Stomach (tissue), 9 donors: ENCODE results near the gene WNT5A. TPM values are rescaled to one million over a fixed set of nuclear protein-coding genes. Genes with fewer than 3 reads are reported as not detected.

ENCODE experiments used
- DNase-seq, 2 donors: peaks; one replicate each; pipeline versions ENCODE4 v3.0.0 to v3.0.0-alpha.2; 2013 to 2019
- H3K27ac ChIP-seq, 5 donors: fragments of 200-600 bp in 4 of 5; sonication (generic) in 4 of 5; one replicate each; pipeline ENCODE4 v1.5.1; 2013 to 2019; ENCODE audit warnings: mild to moderate bottlenecking in 1 of 5, moderate library complexity in 1 of 5
- H3K27me3 ChIP-seq, 3 donors: fragments of 200-600 bp; sonication (generic); one replicate each; pipeline ENCODE4 v1.5.1; 2017 to 2019; ENCODE audit warnings: mixed run types in 1 of 3
- H3K36me3 ChIP-seq, 4 donors: fragments of 200-600 bp; sonication (generic); 1 replicate in 3 of 4; 2 replicates in 1 of 4; pipeline ENCODE4 v1.5.1; 2016 to 2019
- H3K4me1 ChIP-seq, 4 donors: fragments of 200-600 bp; sonication (generic); one replicate each; pipeline ENCODE4 v1.5.1; 2016 to 2019
- H3K4me3 ChIP-seq, 4 donors: fragments of 200-600 bp; sonication (generic) in 3 of 4; one replicate each; pipeline ENCODE4 v1.5.1; 2016 to 2019; ENCODE audit warnings: mild to moderate bottlenecking in 1 of 4
- H3K9me3 ChIP-seq, 4 donors: fragments of 200-600 bp; sonication (generic); one replicate each; pipeline ENCODE4 v1.5.1; 2016 to 2019
- CTCF ChIP-seq, 7 experiments: fragments of 450-650 bp in 4 of 7; fragments of 200-600 bp in 3 of 7; sonication (generic) in 3 of 7; IDR thresholded peaks; one replicate each; pipeline ENCODE4 v1.5.1; 2016 to 2019; ENCODE audit warnings: antibody characterized with exemption in 7 of 7, control low read depth in 2 of 7, mild to moderate bottlenecking in 1 of 7
- EP300 ChIP-seq: sonication (generic); formaldehyde crosslinking; IDR thresholded peaks from one replicate; pipeline ENCODE4 v1.6.1; 2017; ENCODE audit warnings: antibody characterized with exemption
- POLR2A ChIP-seq, 4 donors: fragments of 450-650 bp; IDR thresholded peaks; one replicate each; pipeline ENCODE4 v1.6.1; 2016; ENCODE audit warnings: antibody characterized with exemption in 4 of 4, control low read depth in 2 of 4, mild to moderate bottlenecking in 1 of 4, moderate library complexity in 1 of 4
- POLR2AphosphoS5 ChIP-seq, 3 donors: sonication (generic); formaldehyde crosslinking; IDR thresholded peaks; one replicate each; pipeline ENCODE4 v1.6.1; 2016; ENCODE audit warnings: antibody characterized with exemption in 3 of 3
- WGBS, 5 donors: extraction: QIAGEN DNeasy Blood & Tissue Kit in 3 of 5; methylation state at CpG; one replicate each; pipeline versions ENCODE4 v1.1.5 to v1.1.7; 2013 to 2018; 5-methylcytosine and 5-hydroxymethylcytosine counted together
- intact Hi-C: fragments of 100-400 bp; cut with DNase I; formaldehyde crosslinking; loops from one replicate; pipeline ENCODE4 v1.15.1; 2023; ENCODE audit warnings: low total_unique reads
- polyA plus RNA-seq, 3 donors: library from polyadenylated mRNA; stranded (reverse); fragments of 200-250 nt; gene quantifications; one replicate each; pipeline ENCODE4 v1.2.3, GENCODE V29; 2013
- total RNA-seq, 5 donors: library from RNA; depleted of rRNA; stranded (reverse); fragments of >200 nt; gene quantifications; one replicate each; pipeline versions ENCODE4 v1.1.0 to v1.2.3, GENCODE V29; 2014 to 2016
- donor health status: healthy with polysubstance abuse.
- donor health status: Bipolar disorder and iron deficiency.
- donor health status: healthy.

WNT5A gene
- total and polyA plus RNA-seq, 8 donors, result 1.2 to 44.2 (median 4.9) TPM

GRCh38 chr3:55482496-55483195, 4.5 kb downstream of the WNT5A start:
- Histone ChIP-seq H3K4me3 (peak overlapping the region; percentile 34 to 48 (median 38)), H3K27me3 (peaks cover 0 to 92% (median 59%) of the 10 kb centered on the region in 3 donors), H3K9me3 (no peaks in the 10 kb centered on the region), H3K4me1 (peaks cover 39 to 65% (median 60%) of the 10 kb centered on the region in 4 donors), H3K27ac (peak overlapping the region in 4 of 5 donors; percentile 15 to 76 (median 36)), H3K36me3 (no peaks in the 10 kb centered on the region)
- TF ChIP-seq CTCF (IDR thresholded peaks at IDR 0.05) (no peak), EP300 (no peak), POLR2A (IDR thresholded peaks at IDR 0.05) (no peak), POLR2AphosphoS5 (IDR thresholded peaks at IDR 0.05) (no peak)
- intact Hi-C loops, result loop anchor here (10.0 kb wide), 2 partner anchors 262 to 772 kb away; no protein-coding TSS in a partner anchor
- peak in 1 of 2 donors; percentile 74 for DNase-seq
- 14 to 27% (median 20%) methylated on average over 15 to 38 of the region's 38 CpGs for WGBS, 5 donors

- Histone ChIP-seq H3K4me3 (peak overlapping the region; percentile 34 to 48 (median 38)), H3K9me3 (no peaks in the 10 kb centered on the region), H3K4me1 (peaks cover 32 to 58% (median 53%) of the 10 kb centered on the region in 4 donors), H3K36me3 (no peaks in the 10 kb centered on the region), H3K27me3 (peaks cover 0 to 89% (median 54%) of the 10 kb centered on the region in 3 donors), H3K27ac (peak overlapping the region; percentile 1 to 52 (median 15))
- peak in 1 of 2 donors; percentile 50 for DNase-seq
- intact Hi-C loops, result loop anchor here (10.0 kb wide), 2 partner anchors 263 to 773 kb away; no protein-coding TSS in a partner anchor
- 8 to 27% (median 10%) methylated on average over 22 to 37 of the region's 37 CpGs for WGBS, 5 donors
- TF ChIP-seq POLR2AphosphoS5 (IDR thresholded peaks at IDR 0.05) (no peak), CTCF (IDR thresholded peaks at IDR 0.05) (no peak), POLR2A (IDR thresholded peaks at IDR 0.05) (no peak), EP300 (no peak)
These were observed 5.2 kb downstream of the WNT5A start for GRCh38 chr3:55481744-55482495.

GRCh38 chr3:55480911-55481743, 6.0 kb downstream of the WNT5A start:
- Histone ChIP-seq H3K9me3 (no peaks in the 10 kb centered on the region), H3K4me1 (peaks cover 25 to 50% (median 45%) of the 10 kb centered on the region in 4 donors), H3K4me3 (peak overlapping the region; percentile 34 to 48 (median 38)), H3K27ac (peak overlapping the region in 4 of 5 donors; percentile 4 to 52 (median 15)), H3K27me3 (peaks cover 0 to 81% (median 46%) of the 10 kb centered on the region in 3 donors), H3K36me3 (no peaks in the 10 kb centered on the region)
- TF ChIP-seq EP300 (no peak), POLR2A (IDR thresholded peaks at IDR 0.05) (no peak), POLR2AphosphoS5 (IDR thresholded peaks at IDR 0.05) (no peak), CTCF (IDR thresholded peaks at IDR 0.05) (no peak)
- WGBS, 5 donors, result 2 to 6% (median 3%) methylated on average over 36 to 42 of the region's 42 CpGs
- DNase-seq, result peak in 1 of 2 donors; percentile 61
- intact Hi-C loops, result loop anchor here (10.0 kb wide), 2 partner anchors 264 to 774 kb away; no protein-coding TSS in a partner anchor
